Panc1 (cell line): ENCODE results near the gene RIMBP2. TPM values are rescaled to one million over a fixed set of nuclear protein-coding genes. Genes with fewer than 3 reads are reported as not detected.

Source experiments
- ATAC-seq: fragments of 200-7000 bp; cut with Tn5 transposase; 2 replicates; pipeline ENCODE4 v1.9.1; 2020; ENCODE audit warnings: mild to moderate bottlenecking, moderate library complexity
- BruUV-seq: library from RNA; stranded (reverse); fragments of 400-500 nt; replicated peaks from 2 replicates; lab custom pipeline; 2021; lab: Mats Ljungman, UMichigan
- CTCF ChIA-PET: fragments of 300-600 bp; sonication (Branson Sonifier 250); formaldehyde crosslinking; loops from one replicate; lab custom pipeline; 2022; ENCODE audit warnings: antibody characterized with exemption; lab: Charles Lee
- POLR2A ChIA-PET: fragments of 300-600 bp; sonication (Branson Sonifier 250); formaldehyde crosslinking; loops from one replicate; lab custom pipeline; 2022; ENCODE audit warnings: antibody characterized with exemption; lab: Charles Lee
- DNase-seq: peaks from one replicate; pipeline ENCODE4 v3.0.0-alpha.2; 2010; ENCODE audit warnings: low read depth, low spot score
- H3K27ac ChIP-seq: 2 replicates; pipeline ENCODE4 v1.5.1; 2011; ENCODE audit warnings: mild to moderate bottlenecking, low read length, inconsistent platforms
- H3K27me3 ChIP-seq: fragments of 200-500 bp; sonication (Bioruptor generic); 2 replicates; pipeline ENCODE4 v1.6.0; 2014; ENCODE audit warnings: low read length, inconsistent platforms; ENCODE audit not compliant: control insufficient read depth, insufficient read depth
- H3K36me3 ChIP-seq: fragments of 200-500 bp; sonication (Bioruptor generic); 2 replicates; pipeline ENCODE4 v1.5.1; 2014; ENCODE audit warnings: inconsistent platforms, mild to moderate bottlenecking, low read length, moderate library complexity; ENCODE audit not compliant: control insufficient read depth, insufficient read depth
- H3K4me1 ChIP-seq: 2 replicates; pipeline ENCODE4 v1.5.1; 2011; ENCODE audit warnings: inconsistent platforms, mild to moderate bottlenecking, low read length, moderate library complexity; ENCODE audit not compliant: control insufficient read depth, insufficient read depth
- H3K4me3 ChIP-seq, 2 experiments: 2 replicates each; pipeline ENCODE4 v1.5.1; 2011 to 2012; ENCODE audit warnings: low read depth in 2 of 2, low read length in 2 of 2, mild to moderate bottlenecking in 2 of 2, inconsistent platforms in 1 of 2, moderate library complexity in 1 of 2
- H3K9me3 ChIP-seq: fragments of 200-500 bp; sonication (Bioruptor generic); 2 replicates; pipeline ENCODE4 v1.5.1; 2014; ENCODE audit warnings: low read depth, mild to moderate bottlenecking, inconsistent platforms, low read length, moderate library complexity; ENCODE audit not compliant: control insufficient read depth, insufficient read depth
- CTCF ChIP-seq: fragments of 450-650 bp; IDR thresholded peaks from 2 replicates; pipeline ENCODE4 v1.5.1; 2017; ENCODE audit warnings: mild to moderate bottlenecking
- POLR2AphosphoS5 ChIP-seq: IDR thresholded peaks from 2 replicates; pipeline ENCODE4 v1.6.1; 2012; ENCODE audit warnings: mild to moderate bottlenecking, low read depth, low read length, moderate library complexity
- REST ChIP-seq, 2 experiments: IDR thresholded peaks; 2 replicates each; pipeline ENCODE4 v1.6.1; 2011 to 2012; ENCODE audit warnings: low read depth in 2 of 2, control low read depth in 1 of 2, low read length in 1 of 2, mild to moderate bottlenecking in 1 of 2, moderate library complexity in 1 of 2; ENCODE audit not compliant: insufficient read depth in 1 of 2
- SIN3A ChIP-seq: IDR thresholded peaks from 2 replicates; pipeline ENCODE4 v1.6.1; 2012; ENCODE audit warnings: low read depth, mild to moderate bottlenecking, low read length, moderate library complexity, borderline replicate concordance; ENCODE audit not compliant: insufficient read depth
- TCF7L2 ChIP-seq: IDR thresholded peaks from 2 replicates; pipeline ENCODE4 v1.6.1; 2011; ENCODE audit warnings: mild to moderate bottlenecking, low read depth, low read length, inconsistent platforms
- in situ Hi-C: cut with HindIII; loops from 2 replicates; pipeline ENCODE4 v1.10.0; 2016; ENCODE audit warnings: low sequenced_read_pairs, low pct_unique_long_range_greater_than_20kb
- intact Hi-C: fragments of 100-400 bp; cut with micrococcal nuclease; formaldehyde crosslinking; loops from one replicate; pipeline ENCODE4 v1.10.0; 2022; ENCODE audit not compliant: unreplicated experiment
- total RNA-seq: library from RNA; stranded (reverse); gene quantifications from one replicate; pipeline ENCODE4 v1.2.1, GENCODE V29; 2021; ENCODE audit not compliant: unreplicated experiment

The RIMBP2 gene
- total RNA-seq, 1 experiment from 2014 or later: not detected

GRCh38 chr12:130375296-130376287 is 340.5 kb downstream of the RIMBP2 start:
- no peak for TF ChIP-seq CTCF
- no peak for TF ChIP-seq REST (IDR thresholded peaks at IDR 0.05; ENCODE audit: insufficient read depth in 1 of 2, low read depth in 2 of 2, low read length in 1 of 2)
- TF ChIP-seq POLR2AphosphoS5: no peak
- no peak for TF ChIP-seq TCF7L2
- TF ChIP-seq SIN3A: no peak
- CTCF ChIA-PET: no interaction called here
- in situ Hi-C loops: no loop called here

GRCh38 chr12:130374083-130374482 is 342.0 kb downstream of the RIMBP2 start:
- TF ChIP-seq POLR2AphosphoS5 (no peak), TCF7L2 (no peak), SIN3A (no peak), CTCF (no peak), REST (IDR thresholded peaks at IDR 0.05; ENCODE audit: insufficient read depth in 1 of 2, low read depth in 2 of 2, low read length in 1 of 2) (no peak)
- intact Hi-C loops (no loop called here), in situ Hi-C loops (no loop called here)
- DNase-seq (no peak), ATAC-seq (no peak)
- ChIA-PET POLR2A (no interaction called here), CTCF (no interaction called here)
- no peaks in the 10 kb centered on the region for H3K9me3 ChIP-seq
- H3K4me3 ChIP-seq: no peak overlapping the region
- peaks cover 18% of the 10 kb centered on the region for H3K27me3 ChIP-seq
- H3K27ac ChIP-seq: no peak overlapping the region
- BruUV-seq: no TSS peak
- H3K36me3 ChIP-seq: no peaks in the 10 kb centered on the region
- H3K4me1 ChIP-seq: no peaks in the 10 kb centered on the region

More at GRCh38 chr12:130375296-130376287, 340.5 kb downstream of the RIMBP2 start:
- H3K4me1 ChIP-seq: no peaks in the 10 kb centered on the region
- no peak overlapping the region for H3K27ac ChIP-seq
- no TSS peak for BruUV-seq
- intact Hi-C loops: no loop called here
- DNase-seq (no peak), ATAC-seq (no peak)
- H3K4me3 ChIP-seq: no peak overlapping the region
- POLR2A ChIA-PET: no interaction called here
- no peaks in the 10 kb centered on the region for H3K9me3 ChIP-seq
- H3K27me3 ChIP-seq: peaks cover 15% of the 10 kb centered on the region
- H3K36me3 ChIP-seq: no peaks in the 10 kb centered on the region
